Endothelial cell of umbilical vein (primary cell): ENCODE results near the gene LRSAM1. TPM values are rescaled to one million over a fixed set of nuclear protein-coding genes. Genes with fewer than 3 reads are reported as not detected.

Experiments
- BruUV-seq: library from RNA; stranded (reverse); fragments of 400-500 nt; replicated peaks from 2 replicates; lab custom pipeline; 2021; lab: Mats Ljungman, UMichigan
- CTCF ChIA-PET: fragments of 300-600, 350-600 bp; sonication (Branson Sonifier 250); formaldehyde crosslinking; loops from one replicate; lab custom pipeline; 2021; ENCODE audit warnings: antibody characterized with exemption, inconsistent platforms; lab: Charles Lee
- POLR2A ChIA-PET: fragments of 300-600, 350-600 bp; sonication (Branson Sonifier 250); formaldehyde crosslinking; loops from one replicate; lab custom pipeline; 2021; ENCODE audit warnings: antibody characterized with exemption, inconsistent platforms; lab: Charles Lee
- DNase-seq: peaks from one replicate; pipeline ENCODE4 v3.0.0-alpha.2; 2011; ENCODE audit warnings: low read depth, low spot score
- FAIRE-seq: peaks from 2 replicates; lab custom pipeline; 2011; peaks lifted over from hg19 to GRCh38; lab: Jason Lieb, UNC
- H2AFZ ChIP-seq: 2 replicates; pipeline ENCODE4 v1.6.0; 2012; ENCODE audit warnings: low read depth, low read length, control low read depth, inconsistent platforms
- H3K27ac ChIP-seq: 2 replicates; pipeline ENCODE4 v1.5.1; 2011; ENCODE audit warnings: low read depth, mild to moderate bottlenecking, control low read depth, low read length, moderate library complexity; ENCODE audit not compliant: insufficient read depth
- H3K27me3 ChIP-seq, 2 experiments: 2 replicates each; pipeline versions ENCODE4 v1.6.0 to v1.6.1; 2011; ENCODE audit warnings: low read length in 2 of 2, mixed read lengths in 1 of 2; ENCODE audit not compliant: control insufficient read depth in 2 of 2, insufficient read depth in 2 of 2
- H3K36me3 ChIP-seq, 2 experiments: 2 replicates in 1 of 2; 3 replicates in 1 of 2; pipeline ENCODE4 v1.5.1; 2011; ENCODE audit warnings: low read length in 2 of 2, mild to moderate bottlenecking in 1 of 2, moderate library complexity in 1 of 2; ENCODE audit not compliant: control insufficient read depth in 2 of 2, insufficient read depth in 2 of 2; ENCODE audit errors: extremely low read depth in 1 of 2
- H3K4me1 ChIP-seq: 3 replicates; pipeline ENCODE4 v1.5.1; 2011; ENCODE audit warnings: mild to moderate bottlenecking, low read length; ENCODE audit not compliant: control insufficient read depth, insufficient read depth; ENCODE audit errors: extremely low read depth
- H3K4me2 ChIP-seq: 2 replicates; pipeline ENCODE4 v1.6.1; 2011; ENCODE audit warnings: low read length, control low read depth, mixed read lengths; ENCODE audit not compliant: insufficient read depth
- H3K4me3 ChIP-seq, 3 experiments: fragments of 200-600 bp in 1 of 3; sonication (generic), shearing (Covaris generic) in 1 of 3; replicated peaks in 1 of 3; 2 replicates each; pipeline ENCODE4 v1.5.1; 2011 to 2016; ENCODE audit warnings: control low read depth in 3 of 3, low read length in 3 of 3, mild to moderate bottlenecking in 2 of 3, inconsistent platforms in 1 of 3, low read depth in 1 of 3, moderate library complexity in 1 of 3; ENCODE audit not compliant: insufficient read depth in 1 of 3
- H3K79me2 ChIP-seq: 2 replicates; pipeline ENCODE4 v1.6.0; 2012; ENCODE audit warnings: low read length, inconsistent platforms; ENCODE audit not compliant: control insufficient read depth, insufficient read depth
- H3K9ac ChIP-seq: replicated peaks from 2 replicates; pipeline ENCODE3; 2011; ENCODE audit warnings: low read length, control low read depth; ENCODE audit not compliant: insufficient read depth; ENCODE audit errors: extremely low read depth
- H3K9me1 ChIP-seq: replicated peaks from 3 replicates; pipeline ENCODE4 v1.6.0; 2011; ENCODE audit warnings: mild to moderate bottlenecking, low read length; ENCODE audit not compliant: control insufficient read depth, insufficient read depth; ENCODE audit errors: extremely low read depth
- H3K9me3 ChIP-seq: replicated peaks from 2 replicates; pipeline ENCODE4 v1.5.1; 2012; ENCODE audit warnings: low read length, inconsistent platforms; ENCODE audit not compliant: control insufficient read depth, insufficient read depth
- H4K20me1 ChIP-seq: replicated peaks from 2 replicates; pipeline ENCODE3; 2011; ENCODE audit warnings: mild to moderate bottlenecking, low read length; ENCODE audit not compliant: control insufficient read depth, insufficient read depth; ENCODE audit errors: extremely low read depth
- EZH2 ChIP-seq: IDR thresholded peaks from 2 replicates; pipeline ENCODE4 v1.6.1; 2012; ENCODE audit warnings: borderline replicate concordance, low read depth, mild to moderate bottlenecking, moderate library complexity, low read length, inconsistent platforms; ENCODE audit not compliant: severe bottlenecking
- FOS ChIP-seq: IDR thresholded peaks from 2 replicates; pipeline ENCODE4 v1.6.1; 2011; ENCODE audit warnings: mild to moderate bottlenecking, low read length, moderate library complexity, borderline replicate concordance; ENCODE audit not compliant: insufficient read depth
- MAX ChIP-seq: IDR thresholded peaks from 2 replicates; pipeline ENCODE4 v1.6.1; 2011; ENCODE audit not compliant: insufficient read depth, insufficient read length
- MYC ChIP-seq: IDR thresholded peaks from one replicate; pipeline ENCODE4 v1.6.1; 2011; ENCODE audit warnings: mild to moderate bottlenecking, low read depth, low read length
- POLR2AphosphoS5 ChIP-seq: IDR thresholded peaks from 2 replicates; pipeline ENCODE4 v1.6.1; 2012; ENCODE audit warnings: low read depth, mild to moderate bottlenecking, control low read depth, low read length, moderate library complexity; ENCODE audit not compliant: insufficient read depth
- dilution Hi-C: fragments of 300-500 bp; cut with MboI; formaldehyde crosslinking; loops from one replicate; pipeline ENCODE4 v1.15.0; 2019; ENCODE audit warnings: low sequenced_read_pairs; ENCODE audit not compliant: extremely low pct_ligation_motif_present
- intact Hi-C: fragments of 100-400 bp; cut with micrococcal nuclease; formaldehyde crosslinking; loops from one replicate; pipeline ENCODE4 v1.10.0; 2022
- polyA plus RNA-seq, 4 experiments: library from polyadenylated mRNA; depleted of rRNA in 3 of 4; stranded (reverse) in 3 of 4; unstranded in 1 of 4; fragments of >200 nt; gene quantifications; 2 replicates each; pipeline versions ENCODE4 v1.2.1 to v1.2.3, GENCODE V29; 2011 to 2012; ENCODE audit warnings: missing spikeins in 1 of 4
- total RNA-seq: library from RNA; stranded (reverse); gene quantifications from 2 replicates; pipeline ENCODE4 v1.2.3, GENCODE V29; 2021
- TF ChIP-seq, protein P1 (sequence below), 2 donors: IDR thresholded peaks; 1 replicate in 1 of 2; 2 replicates in 1 of 2; pipeline ENCODE4 v1.5.1; 2011; ENCODE audit warnings: low read length in 2 of 2, mild to moderate bottlenecking in 2 of 2, moderate library complexity in 2 of 2, control low read depth in 1 of 2, inconsistent platforms in 1 of 2, low read depth in 1 of 2; ENCODE audit not compliant: insufficient read depth in 1 of 2; ENCODE audit errors: extremely low read depth in 1 of 2

Gene LRSAM1
- total and polyA plus RNA-seq, 2 donors (not counting 3 experiments of a cell fraction or from before 2014, with no cell fraction given), result 10.8 to 18.9 TPM

GRCh38 chr9:127507751-127508648 lies 56.7 kb downstream of the LRSAM1 start:
- peaks cover 11% of the 10 kb centered on the region for H3K79me2 ChIP-seq
- BruUV-seq, result no TSS peak
- no peaks in the 10 kb centered on the region for H3K27me3 ChIP-seq
- H2AFZ ChIP-seq, result no peak overlapping the region
- H3K9me3 ChIP-seq, result no peaks in the 10 kb centered on the region
- no peaks in the 10 kb centered on the region for H4K20me1 ChIP-seq
- H3K9me1 ChIP-seq, result no peaks in the 10 kb centered on the region
- H3K4me1 ChIP-seq, result no peaks in the 10 kb centered on the region
- intact Hi-C loops (no loop called here), dilution Hi-C loops (no loop called here)
- H3K4me3 ChIP-seq, result no peak overlapping the region
- CTCF ChIA-PET, result interaction anchor here (0.9 to 1.4 kb wide), 4 partner anchors 20 to 76 kb away, joined by 3 to 4 read pairs (median 3); no protein-coding TSS in a partner anchor
- POLR2A ChIA-PET, result no interaction called here
- no peak overlapping the region for H3K27ac ChIP-seq
- DNase-seq (no peak), FAIRE-seq (no peak)
- H3K4me2 ChIP-seq, result no peak overlapping the region
- H3K36me3 ChIP-seq, result peaks cover 23 to 40% of the 10 kb centered on the region in 2 experiments
- H3K9ac ChIP-seq, result no peak overlapping the region
- TF ChIP-seq MAX (no peak), FOS (no peak), MYC (no peak), EZH2 (no peak), POLR2AphosphoS5 (no peak)
- TF ChIP-seq, protein P1, sequence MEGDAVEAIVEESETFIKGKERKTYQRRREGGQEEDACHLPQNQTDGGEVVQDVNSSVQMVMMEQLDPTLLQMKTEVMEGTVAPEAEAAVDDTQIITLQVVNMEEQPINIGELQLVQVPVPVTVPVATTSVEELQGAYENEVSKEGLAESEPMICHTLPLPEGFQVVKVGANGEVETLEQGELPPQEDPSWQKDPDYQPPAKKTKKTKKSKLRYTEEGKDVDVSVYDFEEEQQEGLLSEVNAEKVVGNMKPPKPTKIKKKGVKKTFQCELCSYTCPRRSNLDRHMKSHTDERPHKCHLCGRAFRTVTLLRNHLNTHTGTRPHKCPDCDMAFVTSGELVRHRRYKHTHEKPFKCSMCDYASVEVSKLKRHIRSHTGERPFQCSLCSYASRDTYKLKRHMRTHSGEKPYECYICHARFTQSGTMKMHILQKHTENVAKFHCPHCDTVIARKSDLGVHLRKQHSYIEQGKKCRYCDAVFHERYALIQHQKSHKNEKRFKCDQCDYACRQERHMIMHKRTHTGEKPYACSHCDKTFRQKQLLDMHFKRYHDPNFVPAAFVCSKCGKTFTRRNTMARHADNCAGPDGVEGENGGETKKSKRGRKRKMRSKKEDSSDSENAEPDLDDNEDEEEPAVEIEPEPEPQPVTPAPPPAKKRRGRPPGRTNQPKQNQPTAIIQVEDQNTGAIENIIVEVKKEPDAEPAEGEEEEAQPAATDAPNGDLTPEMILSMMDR (IDR thresholded peaks at IDR 0.05; ENCODE audit: extremely low read depth in 1 of 2, insufficient read depth in 1 of 2, low read depth in 1 of 2, low read length in 2 of 2), result no peak
